HG03159 (cell line): ENCODE measurements around the gene CBX6.

Experiments used
- ATAC-seq: cut with Tn5 transposase; IDR thresholded peaks from one replicate; pipeline ENCODE4 v1.9.1; 2021; ENCODE audit warnings: mild to moderate bottlenecking, moderate library complexity; ENCODE audit not compliant: unreplicated experiment

The CBX6 gene

DNA sequence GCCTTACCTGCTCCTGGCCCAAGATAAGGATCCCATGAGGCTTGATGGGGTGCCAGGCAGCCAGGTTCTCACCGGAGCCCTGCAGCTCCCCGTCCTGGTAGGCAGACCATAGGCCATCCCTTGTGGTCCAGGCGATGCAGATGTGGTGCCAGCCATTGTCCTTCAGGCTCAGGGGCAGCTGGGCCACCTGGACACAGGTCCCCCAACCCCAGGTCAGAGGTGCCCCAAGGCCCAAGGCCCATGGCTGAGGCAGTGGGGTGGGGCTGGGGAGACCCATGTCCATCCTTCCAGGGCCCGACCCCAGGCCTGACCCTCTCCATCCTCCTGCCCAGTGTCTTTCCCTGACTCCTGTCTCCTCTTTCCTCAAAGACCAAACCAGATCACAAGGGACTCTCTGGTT lies 48.9 kb downstream of the CBX6 start:
- no peak for ATAC-seq

DNA sequence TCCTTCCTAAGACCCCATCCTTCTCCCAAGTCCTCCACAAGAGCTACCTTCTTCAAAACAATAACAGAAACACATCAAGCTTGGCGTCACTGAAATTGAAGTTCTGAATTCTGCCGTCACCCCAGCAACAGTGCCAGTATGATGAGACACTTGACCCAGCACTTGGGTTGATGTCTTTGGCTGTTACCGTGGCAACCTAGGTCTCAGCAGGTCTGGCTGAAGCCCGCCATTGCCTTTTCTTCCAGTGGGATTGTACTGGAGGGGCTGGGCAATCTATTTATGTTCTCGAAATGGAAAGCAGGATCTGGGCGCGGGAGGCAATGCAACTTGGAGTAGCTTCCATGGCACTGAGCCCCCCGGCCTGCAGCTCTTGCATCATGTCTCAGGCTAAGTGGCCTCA lies 52.0 kb downstream of the CBX6 start:
- no peak for ATAC-seq

- no peak for ATAC-seq
Observed at GRCh38 chr22:38819387-38819940, 52.6 kb downstream of the CBX6 start.

DNA sequence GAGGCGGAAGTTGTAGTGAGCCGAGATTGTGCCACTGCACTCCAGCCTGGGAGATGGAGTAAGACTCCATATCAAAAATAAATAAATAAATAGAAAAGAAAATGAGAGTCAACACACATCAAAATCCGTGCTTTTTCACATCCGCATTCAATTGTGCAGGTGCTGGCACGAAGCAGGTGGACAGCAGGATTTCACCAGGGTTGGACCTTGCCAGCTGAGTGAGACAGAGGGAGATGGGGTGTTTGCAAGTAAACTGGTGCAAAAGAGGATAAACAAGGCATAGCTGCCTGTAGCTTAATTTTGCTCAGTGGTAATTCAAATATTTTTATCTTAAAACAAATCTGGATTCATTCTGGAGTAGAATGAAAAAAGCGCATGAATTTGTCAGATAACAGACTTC lies 54.8 kb downstream of the CBX6 start:
- no peak for ATAC-seq

- no peak for ATAC-seq
Observed at GRCh38 chr22:38815842-38816241, 56.2 kb downstream of the CBX6 start.
